IgD-negative memory B cell (primary cell): ENCODE measurements around the gene SCUBE3. TPM values are rescaled to one million over a fixed set of nuclear protein-coding genes. Genes with fewer than 3 reads are reported as not detected.
A peak's percentile ranks its signal among the peaks of the same experiment; 100 is the strongest.

Source experiments
- H3K27ac Mint-ChIP-seq, 3 donors: one replicate each; pipeline ENCODE4 v1.8.0; 2020 to 2022; ENCODE audit warnings: mild to moderate bottlenecking in 3 of 3, mixed read lengths in 3 of 3, moderate library complexity in 1 of 3
- H3K27me3 Mint-ChIP-seq: one replicate; pipeline ENCODE4 v1.8.0; 2021; ENCODE audit warnings: mixed read lengths
- H3K36me3 Mint-ChIP-seq: one replicate; pipeline ENCODE4 v1.8.0; 2020; ENCODE audit warnings: mild to moderate bottlenecking, mixed read lengths
- H3K4me1 Mint-ChIP-seq, 3 donors: one replicate each; pipeline ENCODE4 v1.8.0; 2020 to 2022; ENCODE audit warnings: mixed read lengths in 3 of 3, mild to moderate bottlenecking in 1 of 3
- H3K4me3 Mint-ChIP-seq, 4 donors: one replicate each; pipeline ENCODE4 v1.8.0; 2020 to 2022; ENCODE audit warnings: mild to moderate bottlenecking in 4 of 4, mixed read lengths in 4 of 4, moderate library complexity in 3 of 4
- H3K9me3 Mint-ChIP-seq, 3 donors: one replicate each; pipeline ENCODE4 v1.8.0; 2020 to 2021; ENCODE audit warnings: mixed read lengths in 3 of 3, mild to moderate bottlenecking in 1 of 3
- polyA plus RNA-seq: library from polyadenylated mRNA; unstranded; fragments of 300-500 nt; fragmentation: Illumina TruSeq; gene quantifications from one replicate; pipeline ENCODE4 v1.2.3, GENCODE V29; 2021

The SCUBE3 gene
- polyA plus RNA-seq, 1 donor from 2014 or later, result 0.09 TPM

- no peaks in the 10 kb centered on the region for H3K27me3 Mint-ChIP-seq
- H3K4me3 Mint-ChIP-seq, result peak within 1 kb of the TSS; percentile 84 to 92 (median 88)
- H3K36me3 Mint-ChIP-seq, result peaks cover 1% of the 10 kb centered on the region
- peaks cover 24 to 39% (median 35%) of the 10 kb centered on the region in 3 donors for H3K4me1 Mint-ChIP-seq
- peak within 1 kb of the TSS; percentile 82 to 85 (median 84) for H3K27ac Mint-ChIP-seq
- H3K9me3 Mint-ChIP-seq, result no peaks in the 10 kb centered on the region
Measured at GRCh38 chr6:35297601-35298481, 84.1 kb downstream of the SCUBE3 start, which contains the start of gene DEF6. DEF6 (plus strand) TSS chr6:35297818; CDS start chr6:35297857, 39 bp downstream.

GRCh38 chr6:35298625-35299140, 84.9 kb downstream of the SCUBE3 start:
- H3K4me1 Mint-ChIP-seq, result peaks cover 32 to 47% (median 41%) of the 10 kb centered on the region in 3 donors
- H3K36me3 Mint-ChIP-seq, result peaks cover 1% of the 10 kb centered on the region
- H3K27ac Mint-ChIP-seq, result peak overlapping the region; percentile 82 to 85 (median 84)
- peak overlapping the region; percentile 84 to 92 (median 88) for H3K4me3 Mint-ChIP-seq
- H3K9me3 Mint-ChIP-seq, result no peaks in the 10 kb centered on the region
- H3K27me3 Mint-ChIP-seq, result no peaks in the 10 kb centered on the region

DNA sequence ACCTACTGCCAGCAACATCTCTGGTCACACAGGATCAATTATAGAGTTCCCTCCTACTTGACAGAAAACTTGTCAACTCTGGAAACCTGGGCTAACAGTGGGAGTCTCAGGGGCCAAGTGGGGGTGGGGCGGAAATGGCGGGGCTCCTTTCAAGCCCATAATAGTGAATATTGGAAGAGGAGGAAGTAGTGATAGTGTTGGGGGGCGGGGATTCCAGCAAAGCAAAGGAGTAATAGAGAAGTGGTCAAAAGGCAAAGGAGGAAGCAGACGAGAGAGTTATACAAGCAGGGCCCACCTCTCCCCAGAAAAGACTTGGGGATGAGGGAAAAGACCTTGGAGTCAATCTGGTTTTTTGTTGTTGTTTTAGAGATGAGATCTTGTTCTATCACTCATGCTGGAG, 85.9 kb downstream of the SCUBE3 start:
- H3K4me3 Mint-ChIP-seq, result peak overlapping the region; percentile 84 to 92 (median 88)
- no peaks in the 10 kb centered on the region for H3K9me3 Mint-ChIP-seq
- H3K4me1 Mint-ChIP-seq, result peaks cover 34 to 49% (median 45%) of the 10 kb centered on the region in 3 donors
- H3K27me3 Mint-ChIP-seq, result no peaks in the 10 kb centered on the region
- peaks cover 5% of the 10 kb centered on the region for H3K36me3 Mint-ChIP-seq
- H3K27ac Mint-ChIP-seq, result peak overlapping the region; percentile 82 to 96 (median 84)

DNA sequence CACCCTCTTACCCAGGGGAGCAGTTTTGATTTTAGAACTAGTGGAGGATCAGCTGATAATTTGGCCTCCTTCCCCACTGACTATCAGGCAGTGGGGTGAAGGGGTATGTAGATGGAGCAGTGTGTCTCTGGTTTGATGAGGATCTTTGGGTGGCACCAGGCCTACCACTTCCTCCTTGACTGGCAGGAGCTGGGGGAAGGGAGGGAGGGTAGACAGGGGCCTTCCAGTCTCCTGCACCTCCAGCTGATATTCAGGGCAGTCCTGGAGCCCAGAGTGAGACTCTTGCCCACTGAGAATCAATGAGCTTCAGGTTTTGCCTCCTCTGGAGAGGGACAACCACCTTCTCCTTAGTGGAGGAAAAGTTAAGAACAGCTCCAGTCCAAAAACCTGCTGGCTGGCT, 87.1 kb downstream of the SCUBE3 start:
- Mint-ChIP-seq H3K27me3 (no peaks in the 10 kb centered on the region), H3K36me3 (peaks cover 7% of the 10 kb centered on the region), H3K4me1 (peaks cover 34 to 49% (median 45%) of the 10 kb centered on the region in 3 donors), H3K27ac (peak overlapping the region; percentile 82 to 97 (median 84)), H3K4me3 (peak overlapping the region; percentile 84 to 92 (median 88)), H3K9me3 (no peaks in the 10 kb centered on the region)

Other genes with a start within 250 kb of the SCUBE3 start
- gene TCP11, start 72.6 kb upstream of the SCUBE3 start, polyA plus RNA-seq, result not detected
- gene ZNF76, start 45.8 kb downstream of the SCUBE3 start, polyA plus RNA-seq, result 41.5 TPM
- 122 TPM for gene DEF6, start 83.9 kb downstream of the SCUBE3 start, polyA plus RNA-seq
- gene PPARD, start 128.6 kb downstream of the SCUBE3 start, polyA plus RNA-seq, result 8.4 TPM
- gene FANCE, start 238.4 kb downstream of the SCUBE3 start, polyA plus RNA-seq, result 5.8 TPM